GM12891 (cell line): ENCODE results near the gene COX8C. TPM values are rescaled to one million over a fixed set of nuclear protein-coding genes. Genes with fewer than 3 reads are reported as not detected.

Source experiments
- DNase-seq: peaks from one replicate; pipeline ENCODE4 v3.0.0; 2011; ENCODE audit warnings: low spot score; ENCODE audit not compliant: insufficient read length
- FAIRE-seq: peaks from 2 replicates; lab custom pipeline; 2011; peaks lifted over from hg19 to GRCh38; lab: Jason Lieb, UNC
- PAX5 ChIP-seq: IDR thresholded peaks from 2 replicates; pipeline ENCODE4 v1.6.1; 2011; ENCODE audit warnings: low read length, moderate library complexity, mild to moderate bottlenecking; ENCODE audit not compliant: insufficient read depth, severe bottlenecking
- POLR2A ChIP-seq: IDR thresholded peaks from 2 replicates; pipeline ENCODE4 v1.6.1; 2011; ENCODE audit warnings: low read depth, low read length, control low read depth
- POLR2AphosphoS5 ChIP-seq: IDR thresholded peaks from 2 replicates; pipeline ENCODE4 v1.6.1; 2011; ENCODE audit warnings: low read depth, low read length, control low read depth
- POU2F2 ChIP-seq: IDR thresholded peaks from 2 replicates; pipeline ENCODE4 v1.6.1; 2011; ENCODE audit warnings: low read depth, mild to moderate bottlenecking, control low read depth, low read length, moderate library complexity
- SPI1 ChIP-seq: IDR thresholded peaks from 2 replicates; pipeline ENCODE4 v1.6.1; 2011; ENCODE audit warnings: low read depth, low read length, control low read depth
- TAF1 ChIP-seq: IDR thresholded peaks from 2 replicates; pipeline ENCODE4 v1.6.1; 2011; ENCODE audit warnings: low read depth, low read length, control low read depth
- polyA plus RNA-seq: library from polyadenylated mRNA; unstranded; fragments of >200 nt; gene quantifications from one replicate; pipeline ENCODE4 v1.2.1, GENCODE V29; 2012; ENCODE audit warnings: low read depth, missing spikeins, inconsistent platforms; ENCODE audit not compliant: missing spikeins

COX8C gene
- polyA plus RNA-seq, result not detected

GRCh38 chr14:93346926-93347721 is at the start of gene COX8C:
Gene COX8C, plus strand, starts transcription at chr14:93347182. Its CDS starts 87 bp downstream, at chr14:93347269.
- TF ChIP-seq TAF1, result no peak
- no peak for TF ChIP-seq SPI1
- no peak for DNase-seq
- no peak for FAIRE-seq

- no peak for FAIRE-seq
- no peak for DNase-seq
- no peak for TF ChIP-seq TAF1
These were observed 47.6 kb upstream of the COX8C start for GRCh38 chr14:93299416-93299815.

- DNase-seq (no peak), FAIRE-seq (no peak)
These were observed 47.1 kb upstream of the COX8C start for GRCh38 chr14:93299866-93300265.

GRCh38 chr14:93301821-93302447 is 45.0 kb upstream of the COX8C start:
- FAIRE-seq, result no peak
- DNase-seq, result no peak
- no peak for TF ChIP-seq TAF1
- TF ChIP-seq SPI1, result no peak
- no peak for TF ChIP-seq POU2F2
- no peak for TF ChIP-seq POLR2A
- TF ChIP-seq POLR2AphosphoS5, result no peak
- TF ChIP-seq PAX5, result no peak

More at GRCh38 chr14:93299866-93300265, 47.1 kb upstream of the COX8C start:
- TF ChIP-seq POLR2A (no peak), PAX5 (no peak), TAF1 (no peak)

- DNase-seq (no peak), FAIRE-seq (no peak)
- no peak for TF ChIP-seq POU2F2
- no peak for TF ChIP-seq POLR2A
- no peak for TF ChIP-seq SPI1
- TF ChIP-seq PAX5, result no peak
- TF ChIP-seq POLR2AphosphoS5, result no peak
- TF ChIP-seq TAF1, result no peak
These were observed 44.0 kb upstream of the COX8C start for GRCh38 chr14:93302688-93303581.

- no peak for DNase-seq
- TF ChIP-seq TAF1 (no peak), POU2F2 (no peak), POLR2A (no peak), POLR2AphosphoS5 (no peak), SPI1 (no peak), PAX5 (no peak)
- no peak for FAIRE-seq
These were observed 43.3 kb upstream of the COX8C start for GRCh38 chr14:93303659-93304058.

- DNase-seq (no peak), FAIRE-seq (no peak)
- TF ChIP-seq TAF1 (no peak), POU2F2 (no peak), SPI1 (no peak), PAX5 (no peak), POLR2A (no peak), POLR2AphosphoS5 (no peak)
These were observed 42.2 kb upstream of the COX8C start for GRCh38 chr14:93304771-93305170.

GRCh38 chr14:93305725-93306418 is 41.1 kb upstream of the COX8C start:
- peak; percentile 11; the same call in 1 of the 2 replicates for TF ChIP-seq SPI1
- TF ChIP-seq POLR2AphosphoS5, result no peak
- FAIRE-seq, result no peak
- DNase-seq, result no peak

GRCh38 chr14:93306812-93307211 is 40.2 kb upstream of the COX8C start:
- TF ChIP-seq POLR2A (no peak), PAX5 (no peak), SPI1 (no peak), POLR2AphosphoS5 (no peak), TAF1 (no peak), POU2F2 (no peak)
- no peak for FAIRE-seq

GRCh38 chr14:93308686-93309345 is 38.2 kb upstream of the COX8C start:
- DNase-seq (no peak), FAIRE-seq (no peak)
- no peak for TF ChIP-seq TAF1
- TF ChIP-seq POLR2AphosphoS5, result no peak
- TF ChIP-seq POLR2A, result no peak
- no peak for TF ChIP-seq PAX5
- TF ChIP-seq SPI1, result no peak
- no peak for TF ChIP-seq POU2F2

More at GRCh38 chr14:93306812-93307211, 40.2 kb upstream of the COX8C start:
- DNase-seq, result no peak
